Measurements from ENCODE around the gene ARID3C. TPM values are rescaled to one million over a fixed set of nuclear protein-coding genes. Genes with fewer than 3 reads are reported as not detected.

Gene ARID3C
- total and polyA plus RNA-seq, 2 of the 8 experiments (the other 6 are each of a cell fraction or from before 2014, with no cell fraction given): 0.08 TPM; not detected in 1

- H2AK5ac ChIP-seq (ENCODE audit: low read depth, low read length): no peak overlapping the region; the same call in 1 of the 2 replicates
- DNase-seq (ENCODE audit: low read depth in 1 of 2, low spot score in 2 of 2) (no peak), FAIRE-seq (no peak)
- CTCF ChIA-PET (ENCODE audit: partially characterized antibody): interaction anchor here (1.0 to 18.5 kb wide), 9 partner anchors 11 to 255 kb away, joined by 3 to 401 read pairs (median 4); partner anchors contain the start of genes DCTN3, GALT and RPP25L
- no peak overlapping the region for H2BK5ac ChIP-seq (ENCODE audit: low read depth, low read length)
- POLR2A ChIA-PET (ENCODE audit: partially characterized antibody): interaction anchor here (1.0 to 11.3 kb wide), 2 partner anchors 14 to 21 kb away, joined by 3 to 127 read pairs; partner anchors contain the start of genes GALT and IL11RA
- H3K36me3 ChIP-seq (ENCODE audit: control insufficient read depth in 2 of 4, insufficient read depth in 4 of 4, low read length in 3 of 4): peaks cover 0 to 6% (median 2%) of the 10 kb centered on the region in 4 experiments; a peak in 3 of 8 replicates
- no peak for TF ChIP-seq CREB1 (IDR thresholded peaks at IDR 0.05)
- TF ChIP-seq ZNF274 (IDR thresholded peaks at IDR 0.05; ENCODE audit: borderline replicate concordance, extremely low read depth, low read length): no peak
- TF ChIP-seq CBX8 (IDR thresholded peaks at IDR 0.05; ENCODE audit: borderline replicate concordance, low read depth, low read length): no peak
- no peak for TF ChIP-seq KDM4A (IDR thresholded peaks at IDR 0.05; ENCODE audit: low read depth, low read length, severe bottlenecking)
- no peak for TF ChIP-seq SRF (IDR thresholded peaks at IDR 0.05; ENCODE audit: low read depth, low read length)
- no peak for TF ChIP-seq GTF2F1 (IDR thresholded peaks at IDR 0.05; ENCODE audit: borderline replicate concordance, low read depth, low read length)
- TF ChIP-seq POU5F1 (IDR thresholded peaks at IDR 0.05; ENCODE audit: low read depth, low read length): no peak
- no peak for TF ChIP-seq SUZ12 (IDR thresholded peaks at IDR 0.05; ENCODE audit: low read length)
- H3K9ac ChIP-seq (replicated peaks in 1 of 4; ENCODE audit: extremely low read depth in 1 of 4, low read depth in 3 of 4, low read length in 3 of 4): no peak overlapping the region
- H2BK20ac ChIP-seq (ENCODE audit: low read length): no peak overlapping the region
- H3K4me2 ChIP-seq (ENCODE audit: insufficient read depth in 1 of 2, low read depth in 2 of 2, low read length in 2 of 2): no peak overlapping the region
- no peak overlapping the region for H3K4me3 ChIP-seq (ENCODE audit: extremely low read depth in 1 of 4, insufficient read depth in 2 of 4, low read depth in 3 of 4, low read length in 4 of 4)
- H3K79me2 ChIP-seq (ENCODE audit: control insufficient read depth in 1 of 2, insufficient read depth in 2 of 2, low read length in 2 of 2): no peaks in the 10 kb centered on the region
- H3K23me2 ChIP-seq (ENCODE audit: low read depth, low read length): peaks cover 9% of the 10 kb centered on the region
- no peak overlapping the region for H3K27ac ChIP-seq (ENCODE audit: low read depth, low read length)
- no peak overlapping the region for H3K23ac ChIP-seq (ENCODE audit: insufficient read length)
- no peak overlapping the region for H3K14ac ChIP-seq (ENCODE audit: insufficient read length)
- H4K20me1 ChIP-seq (replicated peaks in 1 of 2; ENCODE audit: control insufficient read depth in 1 of 2, insufficient read depth in 2 of 2, low read length in 2 of 2): peaks cover 0 to 9% of the 10 kb centered on the region in 2 experiments
- H3K27me3 ChIP-seq (replicated peaks in 1 of 4; ENCODE audit: control insufficient read depth in 3 of 4, extremely low read depth in 1 of 4, insufficient read depth in 3 of 4, low read length in 3 of 4): peaks cover 44 to 58% (median 57%) of the 10 kb centered on the region in 4 experiments
- H2BK12ac ChIP-seq (ENCODE audit: low read depth, low read length): no peak overlapping the region
- H2BK120ac ChIP-seq (replicated peaks; ENCODE audit: low read depth, low read length): no peak overlapping the region
- H3K79me1 ChIP-seq (ENCODE audit: low read depth, low read length): peaks cover 2% of the 10 kb centered on the region; the same call in 1 of the 2 replicates
- WGBS, 2 experiments (ENCODE audit: extremely low coverage in 1 of 2, insufficient coverage in 1 of 2, insufficient read length in 1 of 2, insufficient replicate concordance in 2 of 2, low coverage in 1 of 2, low lambda C conversion rate in 2 of 2, missing lambda C conversion rate in 1 of 2): 64% methylated on average over 5 of the region's 5 CpGs; no CpG with 5 or more reads in 1 of the 2 experiments
- no peak overlapping the region for H4K8ac ChIP-seq (ENCODE audit: extremely low read depth, insufficient read depth, low read length)
- no peak overlapping the region for H3K18ac ChIP-seq (ENCODE audit: extremely low read depth, low read length)
- H2AFZ ChIP-seq (ENCODE audit: low read length): no peak overlapping the region
- no peak overlapping the region for H4K5ac ChIP-seq (ENCODE audit: insufficient read length, low read depth, low read length)
- no peak overlapping the region for H2BK15ac ChIP-seq (ENCODE audit: low read length)
- peaks cover 0 to 13% (median 4%) of the 10 kb centered on the region in 4 experiments; a peak in 6 of 7 replicates for H3K4me1 ChIP-seq (replicated peaks in 1 of 4; ENCODE audit: control insufficient read depth in 3 of 4, insufficient read depth in 4 of 4, low read length in 3 of 4)
- H3K4ac ChIP-seq (replicated peaks; ENCODE audit: insufficient read length, low read depth, low read length): no peak overlapping the region
- H3K9me3 ChIP-seq (ENCODE audit: insufficient read depth in 2 of 2, low read depth in 1 of 2, low read length in 1 of 2): no peaks in the 10 kb centered on the region
- H3K56ac ChIP-seq (replicated peaks; ENCODE audit: insufficient read length, low read depth, low read length): no peak overlapping the region
- no peak overlapping the region for H4K91ac ChIP-seq (replicated peaks; ENCODE audit: insufficient read length, low read length)
Observed at GRCh38 chr9:34630402-34631154, 1.7 kb upstream of the ARID3C start.
